ENCODE data around the gene AGPAT2.

The AGPAT2 gene

GRCh38 chr9:136687721-136688223, 515 bp upstream of the AGPAT2 start:
- DNase-seq (ENCODE audit: low spot score), result no peak

GRCh38 chr9:136686534-136686793, 793 bp downstream of the AGPAT2 start:
- DNase-seq (ENCODE audit: low spot score), result no peak

- no peak for DNase-seq (ENCODE audit: low spot score)
Measured at GRCh38 chr9:136685790-136686533, 1.3 kb downstream of the AGPAT2 start.

GRCh38 chr9:136685216-136685615, 2.0 kb downstream of the AGPAT2 start:
- no peak for DNase-seq (ENCODE audit: low spot score)

- no peak for DNase-seq (ENCODE audit: low spot score)
Measured at GRCh38 chr9:136684799-136685198, 2.5 kb downstream of the AGPAT2 start.

- DNase-seq (ENCODE audit: low spot score), result no peak
Measured at GRCh38 chr9:136684339-136684738, 2.9 kb downstream of the AGPAT2 start.

GRCh38 chr9:136683755-136684154, 3.5 kb downstream of the AGPAT2 start:
- DNase-seq (ENCODE audit: low spot score), result no peak

GRCh38 chr9:136683173-136683745, 4.0 kb downstream of the AGPAT2 start:
- DNase-seq (ENCODE audit: low spot score), result no peak

- DNase-seq (ENCODE audit: low spot score), result no peak
Measured at GRCh38 chr9:136682710-136683109, 4.5 kb downstream of the AGPAT2 start.

- no peak for DNase-seq (ENCODE audit: low spot score)
Measured at GRCh38 chr9:136681945-136682699, 5.1 kb downstream of the AGPAT2 start.

- no peak for DNase-seq (ENCODE audit: low spot score)
Measured at GRCh38 chr9:136681029-136681428, 6.2 kb downstream of the AGPAT2 start.

GRCh38 chr9:136679431-136679941, 7.8 kb downstream of the AGPAT2 start:
- no peak for DNase-seq (ENCODE audit: low spot score)

GRCh38 chr9:136678624-136679023, 8.6 kb downstream of the AGPAT2 start:
- no peak for DNase-seq (ENCODE audit: low spot score)

GRCh38 chr9:136678034-136678433, 9.2 kb downstream of the AGPAT2 start:
- DNase-seq (ENCODE audit: low spot score), result no peak

- DNase-seq (ENCODE audit: low spot score), result no peak
Measured at GRCh38 chr9:136676920-136677686, 10.2 kb downstream of the AGPAT2 start.

- DNase-seq (ENCODE audit: low spot score), result no peak
Measured at GRCh38 chr9:136676297-136676794, 10.9 kb downstream of the AGPAT2 start.

GRCh38 chr9:136675477-136676296, 11.6 kb downstream of the AGPAT2 start:
- DNase-seq (ENCODE audit: low spot score), result no peak

GRCh38 chr9:136674786-136675349, 12.4 kb downstream of the AGPAT2 start:
- no peak for DNase-seq (ENCODE audit: low spot score)

GRCh38 chr9:136673975-136674785, 13.1 kb downstream of the AGPAT2 start:
- no peak for DNase-seq (ENCODE audit: low spot score)
